Measurements from ENCODE around the gene MAGI1.

GRCh38 chr3:65385805-65386204, 652.9 kb downstream of the MAGI1 start:
- TF ChIP-seq POLR2AphosphoS5 (IDR thresholded peaks at IDR 0.05) (no peak), POLR2A (IDR thresholded peaks at IDR 0.05) (no peak)
- TF ChIP-seq, protein P1, sequence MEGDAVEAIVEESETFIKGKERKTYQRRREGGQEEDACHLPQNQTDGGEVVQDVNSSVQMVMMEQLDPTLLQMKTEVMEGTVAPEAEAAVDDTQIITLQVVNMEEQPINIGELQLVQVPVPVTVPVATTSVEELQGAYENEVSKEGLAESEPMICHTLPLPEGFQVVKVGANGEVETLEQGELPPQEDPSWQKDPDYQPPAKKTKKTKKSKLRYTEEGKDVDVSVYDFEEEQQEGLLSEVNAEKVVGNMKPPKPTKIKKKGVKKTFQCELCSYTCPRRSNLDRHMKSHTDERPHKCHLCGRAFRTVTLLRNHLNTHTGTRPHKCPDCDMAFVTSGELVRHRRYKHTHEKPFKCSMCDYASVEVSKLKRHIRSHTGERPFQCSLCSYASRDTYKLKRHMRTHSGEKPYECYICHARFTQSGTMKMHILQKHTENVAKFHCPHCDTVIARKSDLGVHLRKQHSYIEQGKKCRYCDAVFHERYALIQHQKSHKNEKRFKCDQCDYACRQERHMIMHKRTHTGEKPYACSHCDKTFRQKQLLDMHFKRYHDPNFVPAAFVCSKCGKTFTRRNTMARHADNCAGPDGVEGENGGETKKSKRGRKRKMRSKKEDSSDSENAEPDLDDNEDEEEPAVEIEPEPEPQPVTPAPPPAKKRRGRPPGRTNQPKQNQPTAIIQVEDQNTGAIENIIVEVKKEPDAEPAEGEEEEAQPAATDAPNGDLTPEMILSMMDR (IDR thresholded peaks at IDR 0.05) = no peak
